ENCODE measurements around the gene GLIS1.

- TF ChIP-seq CTCF (conservative IDR thresholded peaks at IDR 0.05; ENCODE audit: low read length), result no peak
- TF ChIP-seq EZH2phosphoT487 (IDR thresholded peaks at IDR 0.05; ENCODE audit: borderline replicate concordance), result no peak
These were observed 236.1 kb downstream of the GLIS1 start for GRCh38 chr1:53502641-53503432.
